ENCODE data around the gene KLF12.

KLF12 gene

DNA sequence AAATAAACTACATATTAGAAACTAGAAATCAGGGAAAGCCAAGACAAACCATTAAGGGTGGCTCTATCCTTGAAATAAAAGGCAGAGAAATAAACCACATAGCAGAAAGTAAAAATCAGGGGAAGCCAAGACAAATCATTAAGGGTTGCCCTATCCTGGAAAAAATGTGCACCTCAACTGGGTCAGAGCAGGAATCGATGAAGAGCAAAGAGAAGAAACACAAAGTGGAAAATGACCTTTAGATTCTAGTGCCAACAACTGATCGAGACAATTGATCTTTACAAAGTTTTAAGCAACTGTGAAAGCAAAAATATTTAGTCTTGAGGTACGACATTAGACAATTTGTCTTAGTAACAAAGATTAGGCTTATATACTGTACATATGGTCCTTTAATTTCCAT, 26.6 kb downstream of the KLF12 start:
- no peak overlapping the region for H3K27ac ChIP-seq (ENCODE audit: low read depth, low read length)
- no peak overlapping the region for H3K4me3 ChIP-seq (ENCODE audit: insufficient read depth, low read length, poor library complexity, severe bottlenecking)
- H3K27me3 ChIP-seq (ENCODE audit: low read length) = no peaks in the 10 kb centered on the region
- no peak overlapping the region for H3K4me2 ChIP-seq (ENCODE audit: low read depth, low read length, poor library complexity, severe bottlenecking)
- no peaks in the 10 kb centered on the region for H3K9me2 ChIP-seq (replicated peaks; ENCODE audit: insufficient read depth, low read length)
- H3K36me3 ChIP-seq (ENCODE audit: low read length) = no peaks in the 10 kb centered on the region
- no peaks in the 10 kb centered on the region for H3K79me2 ChIP-seq (ENCODE audit: insufficient read depth, low read length)
- H3K9ac ChIP-seq (ENCODE audit: low read length) = no peak overlapping the region
- TF ChIP-seq EZH2phosphoT487 (conservative IDR thresholded peaks at IDR 0.05; ENCODE audit: low read length) = no peak
- TF ChIP-seq, protein P1, sequence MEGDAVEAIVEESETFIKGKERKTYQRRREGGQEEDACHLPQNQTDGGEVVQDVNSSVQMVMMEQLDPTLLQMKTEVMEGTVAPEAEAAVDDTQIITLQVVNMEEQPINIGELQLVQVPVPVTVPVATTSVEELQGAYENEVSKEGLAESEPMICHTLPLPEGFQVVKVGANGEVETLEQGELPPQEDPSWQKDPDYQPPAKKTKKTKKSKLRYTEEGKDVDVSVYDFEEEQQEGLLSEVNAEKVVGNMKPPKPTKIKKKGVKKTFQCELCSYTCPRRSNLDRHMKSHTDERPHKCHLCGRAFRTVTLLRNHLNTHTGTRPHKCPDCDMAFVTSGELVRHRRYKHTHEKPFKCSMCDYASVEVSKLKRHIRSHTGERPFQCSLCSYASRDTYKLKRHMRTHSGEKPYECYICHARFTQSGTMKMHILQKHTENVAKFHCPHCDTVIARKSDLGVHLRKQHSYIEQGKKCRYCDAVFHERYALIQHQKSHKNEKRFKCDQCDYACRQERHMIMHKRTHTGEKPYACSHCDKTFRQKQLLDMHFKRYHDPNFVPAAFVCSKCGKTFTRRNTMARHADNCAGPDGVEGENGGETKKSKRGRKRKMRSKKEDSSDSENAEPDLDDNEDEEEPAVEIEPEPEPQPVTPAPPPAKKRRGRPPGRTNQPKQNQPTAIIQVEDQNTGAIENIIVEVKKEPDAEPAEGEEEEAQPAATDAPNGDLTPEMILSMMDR (IDR thresholded peaks at IDR 0.05; ENCODE audit: insufficient read depth, low read length, poor library complexity, severe bottlenecking) = no peak
- H4K20me1 ChIP-seq (ENCODE audit: low read depth, low read length) = no peaks in the 10 kb centered on the region; the same call in 1 of the 2 replicates
- H3F3A ChIP-seq (ENCODE audit: insufficient read depth) = no peaks in the 10 kb centered on the region; the same call in 1 of the 2 replicates
- H2AFZ ChIP-seq (ENCODE audit: low read depth, low read length, severe bottlenecking) = no peak overlapping the region
- H3K9me3 ChIP-seq (ENCODE audit: insufficient read depth, low read length) = no peaks in the 10 kb centered on the region

DNA sequence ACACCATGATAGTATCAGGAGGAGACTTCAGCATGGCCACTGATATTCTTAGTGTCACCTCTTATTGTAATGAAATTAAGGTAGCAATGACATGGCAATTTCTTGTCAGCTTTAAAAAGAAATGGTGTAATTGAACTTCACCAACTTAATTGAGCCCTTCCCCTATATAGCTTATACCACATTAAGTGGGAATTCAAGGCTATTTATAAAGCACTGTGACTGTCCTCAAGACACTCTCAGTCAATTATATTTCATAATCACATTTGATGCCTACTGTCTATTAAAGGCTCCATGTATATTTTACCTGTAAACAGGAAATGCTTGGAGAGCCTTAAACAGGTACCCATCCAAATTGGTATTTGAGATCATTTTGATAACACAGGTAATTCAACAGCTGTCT, 28.3 kb downstream of the KLF12 start:
- Histone ChIP-seq H3K36me3 (ENCODE audit: low read length) (no peaks in the 10 kb centered on the region), H3F3A (ENCODE audit: insufficient read depth) (no peaks in the 10 kb centered on the region), H3K9me2 (replicated peaks; ENCODE audit: insufficient read depth, low read length) (no peaks in the 10 kb centered on the region), H3K4me3 (ENCODE audit: insufficient read depth, low read length, poor library complexity, severe bottlenecking) (no peak overlapping the region), H4K20me1 (ENCODE audit: low read depth, low read length) (no peaks in the 10 kb centered on the region; the same call in 1 of the 2 replicates), H3K27ac (ENCODE audit: low read depth, low read length) (no peak overlapping the region), H3K9me3 (ENCODE audit: insufficient read depth, low read length) (no peaks in the 10 kb centered on the region), H3K27me3 (ENCODE audit: low read length) (no peaks in the 10 kb centered on the region), H3K9ac (ENCODE audit: low read length) (no peak overlapping the region), H2AFZ (ENCODE audit: low read depth, low read length, severe bottlenecking) (no peak overlapping the region), H3K79me2 (ENCODE audit: insufficient read depth, low read length) (no peaks in the 10 kb centered on the region), H3K4me2 (ENCODE audit: low read depth, low read length, poor library complexity, severe bottlenecking) (no peak overlapping the region)
- TF ChIP-seq EZH2phosphoT487 (conservative IDR thresholded peaks at IDR 0.05; ENCODE audit: low read length) = no peak
- TF ChIP-seq, protein P1 (IDR thresholded peaks at IDR 0.05; ENCODE audit: insufficient read depth, low read length, poor library complexity, severe bottlenecking) = no peak

DNA sequence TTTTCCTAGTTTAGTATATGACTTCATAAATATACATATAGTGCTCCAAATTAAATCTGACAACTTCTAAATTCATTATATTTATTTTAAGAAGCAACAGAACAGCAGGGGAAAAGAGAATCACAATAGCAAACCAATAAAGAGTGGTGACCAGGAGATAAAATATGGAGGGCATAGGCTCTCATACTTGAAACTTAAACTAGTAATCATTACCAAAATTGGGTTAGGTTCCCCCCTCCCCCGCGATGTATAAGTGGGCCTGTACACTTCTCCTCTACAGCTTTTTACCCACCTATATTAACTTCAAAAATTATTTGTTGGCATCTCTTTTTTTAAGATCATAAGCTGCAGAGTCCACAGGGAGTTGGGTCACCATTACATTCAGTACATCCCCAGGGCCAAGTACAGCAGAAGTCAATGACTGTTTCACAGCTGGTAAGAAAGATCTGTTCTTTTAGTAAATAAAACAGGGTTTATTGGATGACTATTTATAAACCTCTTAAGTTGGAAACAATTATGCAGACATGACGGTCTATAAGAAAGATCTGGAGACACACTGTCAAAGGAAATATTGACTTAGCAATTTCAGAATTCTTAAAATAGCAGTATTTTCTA, 29.4 kb downstream of the KLF12 start:
- no peak overlapping the region for H2AFZ ChIP-seq (ENCODE audit: low read depth, low read length, severe bottlenecking)

More for the DNA sequence above, 29.4 kb downstream of the KLF12 start:
- no peak overlapping the region for H3K27ac ChIP-seq (ENCODE audit: low read depth, low read length)
- no peak overlapping the region for H3K4me2 ChIP-seq (ENCODE audit: low read depth, low read length, poor library complexity, severe bottlenecking)
- H3K79me2 ChIP-seq (ENCODE audit: insufficient read depth, low read length) = 0 out of 2 replicates have a peak, but pooled peaks cover 2% of the 10 kb centered on the region
- H4K20me1 ChIP-seq (ENCODE audit: low read depth, low read length) = no peaks in the 10 kb centered on the region; the same call in 1 of the 2 replicates
- no peaks in the 10 kb centered on the region for H3F3A ChIP-seq (ENCODE audit: insufficient read depth)
- H3K4me3 ChIP-seq (ENCODE audit: insufficient read depth, low read length, poor library complexity, severe bottlenecking) = no peak overlapping the region
- no peaks in the 10 kb centered on the region for H3K27me3 ChIP-seq (ENCODE audit: low read length)
- no peaks in the 10 kb centered on the region for H3K36me3 ChIP-seq (ENCODE audit: low read length)
- TF ChIP-seq, protein P1 (IDR thresholded peaks at IDR 0.05; ENCODE audit: insufficient read depth, low read length, poor library complexity, severe bottlenecking) = no peak
- TF ChIP-seq EZH2phosphoT487 (conservative IDR thresholded peaks at IDR 0.05; ENCODE audit: low read length) = no peak
- no peaks in the 10 kb centered on the region for H3K9me2 ChIP-seq (replicated peaks; ENCODE audit: insufficient read depth, low read length)
- no peak overlapping the region for H3K9ac ChIP-seq (ENCODE audit: low read length)
- no peaks in the 10 kb centered on the region for H3K9me3 ChIP-seq (ENCODE audit: insufficient read depth, low read length)

Data from SU-DHL-6 (cell line).